Left lung (tissue), 10 donors: Measurements from ENCODE around the gene ZSCAN25. TPM values are rescaled to one million over a fixed set of nuclear protein-coding genes. Genes with fewer than 3 reads are reported as not detected.

Source experiments
- ATAC-seq: fragments of 200-7000 bp; cut with Tn5 transposase; one replicate; pipeline ENCODE4 v1.9.1; 2020; ENCODE audit warnings: moderate library complexity
- DNase-seq, 4 donors: peaks; one replicate each; pipeline ENCODE4 v3.0.0-alpha.2; 2013 to 2020
- H3K27ac ChIP-seq, 2 donors: fragments of 200-600 bp; sonication (generic) in 1 of 2; one replicate each; pipeline versions ENCODE4 v1.5.0 to v1.8.0; 2020 to 2021
- H3K27me3 ChIP-seq, 2 donors: fragments of 200-600 bp; sonication (generic) in 1 of 2; one replicate each; pipeline versions ENCODE4 v1.5.0 to v1.8.0; 2020 to 2021
- H3K36me3 ChIP-seq, 2 donors: fragments of 200-600 bp; sonication (generic) in 1 of 2; one replicate each; pipeline versions ENCODE4 v1.5.0 to v1.8.0; 2020 to 2021
- H3K4me1 ChIP-seq, 2 donors: fragments of 200-600 bp; one replicate each; pipeline ENCODE4 v1.8.0; 2021
- H3K4me3 ChIP-seq, 2 donors: fragments of 200-600 bp; sonication (generic) in 1 of 2; one replicate each; pipeline versions ENCODE4 v1.5.0 to v1.8.0; 2020 to 2021; ENCODE audit warnings: mild to moderate bottlenecking in 1 of 2
- H3K9me3 ChIP-seq, 2 donors: fragments of 200-600 bp; sonication (generic) in 1 of 2; one replicate each; pipeline versions ENCODE4 v1.5.0 to v1.8.0; 2020 to 2021
- intact Hi-C, 2 donors: fragments of 100-400 bp; cut with DNase I; formaldehyde crosslinking; loops; one replicate each; pipeline versions ENCODE4 v1.11.2 to v1.14.2; 2022
- polyA plus RNA-seq, 6 donors: library from polyadenylated mRNA; unstranded; fragments of 120-200 nt; gene quantifications; one replicate each; pipeline ENCODE4 v1.2.1, GENCODE V29; 2013; ENCODE audit not compliant: insufficient read length in 6 of 6
- total RNA-seq, 2 donors: library from RNA; stranded (reverse); fragmentation: NEBNext Ultra II Directional; extraction: Animal tissue kit (Norgen Biotek cat#: 25700); gene quantifications; one replicate each; pipeline ENCODE4 v1.2.1, GENCODE V29; 2021
- TF ChIP-seq, protein P1 (sequence below), 2 donors: fragments of 200-600 bp; sonication (generic) in 1 of 2; IDR thresholded peaks; one replicate each; pipeline versions ENCODE4 v1.5.0 to v1.8.0; 2021; ENCODE audit warnings: antibody characterized with exemption in 2 of 2
- donor health status: DM: no; HTN: yes; CAD: no.
- donor health status: DM: no; HTN: no; CAD: no.

The ZSCAN25 gene
- total and polyA plus RNA-seq, 8 donors, result 15.3 to 21.3 (median 19.2) TPM

DNA sequence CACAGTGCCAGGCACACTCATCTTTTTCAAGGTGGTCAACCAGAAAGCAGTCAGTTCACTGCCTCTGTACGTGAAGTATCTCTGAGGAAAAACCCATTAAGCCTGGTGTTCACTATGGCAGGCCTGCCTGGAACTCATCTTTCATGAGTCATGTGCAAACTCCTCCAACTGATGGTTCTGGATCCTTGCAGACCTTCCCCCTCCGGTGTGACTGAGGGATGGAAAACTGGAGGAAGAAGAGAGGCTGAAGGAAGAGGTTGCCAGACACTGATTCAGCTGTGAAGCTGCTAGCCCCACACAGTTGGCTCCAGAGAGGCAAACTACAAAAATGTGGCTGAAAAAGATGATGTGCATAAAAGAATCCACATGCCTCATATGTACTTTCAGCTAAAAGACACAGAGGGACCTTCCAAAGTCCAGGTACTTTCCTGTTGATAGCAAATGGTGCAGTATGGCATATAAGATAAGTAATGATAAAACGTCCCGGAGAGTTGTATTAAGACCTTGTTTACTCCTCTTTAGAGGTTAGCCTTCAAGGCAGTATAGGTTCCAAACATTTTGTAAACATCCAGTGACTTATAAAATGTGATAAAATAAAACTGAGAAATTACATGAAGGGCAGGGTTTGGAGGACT lies 60.4 kb downstream of the ZSCAN25 start:
- ATAC-seq, result no peak
- Histone ChIP-seq H3K9me3 (no peaks in the 10 kb centered on the region), H3K4me1 (peaks cover 0 to 3% of the 10 kb centered on the region in 2 donors), H3K27me3 (no peaks in the 10 kb centered on the region), H3K36me3 (no peaks in the 10 kb centered on the region), H3K4me3 (no peak overlapping the region), H3K27ac (no peak overlapping the region)
- TF ChIP-seq, protein P1, sequence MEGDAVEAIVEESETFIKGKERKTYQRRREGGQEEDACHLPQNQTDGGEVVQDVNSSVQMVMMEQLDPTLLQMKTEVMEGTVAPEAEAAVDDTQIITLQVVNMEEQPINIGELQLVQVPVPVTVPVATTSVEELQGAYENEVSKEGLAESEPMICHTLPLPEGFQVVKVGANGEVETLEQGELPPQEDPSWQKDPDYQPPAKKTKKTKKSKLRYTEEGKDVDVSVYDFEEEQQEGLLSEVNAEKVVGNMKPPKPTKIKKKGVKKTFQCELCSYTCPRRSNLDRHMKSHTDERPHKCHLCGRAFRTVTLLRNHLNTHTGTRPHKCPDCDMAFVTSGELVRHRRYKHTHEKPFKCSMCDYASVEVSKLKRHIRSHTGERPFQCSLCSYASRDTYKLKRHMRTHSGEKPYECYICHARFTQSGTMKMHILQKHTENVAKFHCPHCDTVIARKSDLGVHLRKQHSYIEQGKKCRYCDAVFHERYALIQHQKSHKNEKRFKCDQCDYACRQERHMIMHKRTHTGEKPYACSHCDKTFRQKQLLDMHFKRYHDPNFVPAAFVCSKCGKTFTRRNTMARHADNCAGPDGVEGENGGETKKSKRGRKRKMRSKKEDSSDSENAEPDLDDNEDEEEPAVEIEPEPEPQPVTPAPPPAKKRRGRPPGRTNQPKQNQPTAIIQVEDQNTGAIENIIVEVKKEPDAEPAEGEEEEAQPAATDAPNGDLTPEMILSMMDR (IDR thresholded peaks at IDR 0.05), result no peak
- intact Hi-C loops, result no loop called here
- no peak for DNase-seq

DNA sequence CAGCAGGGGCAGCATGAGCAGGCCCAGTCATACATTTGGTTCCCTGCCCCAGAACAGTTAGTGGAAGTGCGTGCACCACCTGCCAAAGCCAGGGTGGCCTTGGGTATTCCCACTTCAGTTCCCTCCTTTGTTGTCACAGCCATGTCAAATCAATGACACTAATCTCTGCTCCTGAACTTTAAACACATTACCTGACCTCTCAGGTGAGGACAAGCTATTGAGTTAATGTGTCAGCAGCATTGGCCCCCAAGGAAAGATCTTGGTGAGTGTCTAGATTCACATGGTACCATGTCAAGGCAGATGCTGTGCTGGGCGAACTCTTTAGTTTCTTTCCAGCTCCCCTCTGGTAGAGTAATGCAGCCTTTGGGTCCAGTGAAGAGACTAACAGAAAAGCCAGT lies 60.9 kb downstream of the ZSCAN25 start:
- Histone ChIP-seq H3K27ac (no peak overlapping the region), H3K36me3 (no peaks in the 10 kb centered on the region), H3K4me1 (peaks cover 0 to 3% of the 10 kb centered on the region in 2 donors), H3K27me3 (no peaks in the 10 kb centered on the region), H3K9me3 (no peaks in the 10 kb centered on the region), H3K4me3 (peak overlapping the region in 1 of 2 donors; percentile 3)
- intact Hi-C loops, result no loop called here
- TF ChIP-seq, protein P1 (IDR thresholded peaks at IDR 0.05), result no peak
- DNase-seq, result no peak
- no peak for ATAC-seq

DNA sequence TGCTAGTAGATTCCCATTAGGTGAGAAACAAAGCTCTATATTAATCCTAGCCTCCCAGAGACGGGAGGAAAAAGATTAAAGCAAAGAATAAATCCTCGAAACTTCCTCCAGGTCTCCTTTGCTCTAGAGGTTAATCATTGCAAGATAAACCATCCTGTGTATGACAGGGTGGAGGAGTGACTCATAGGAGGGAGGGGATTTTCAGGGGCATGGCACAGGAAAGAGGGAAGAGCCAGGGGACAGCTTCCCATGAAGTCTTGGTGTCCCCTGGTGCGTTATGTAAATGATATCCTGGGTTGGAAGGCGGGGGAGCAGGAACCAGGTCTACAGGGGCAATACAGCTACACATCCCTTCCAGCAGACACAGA lies 62.3 kb downstream of the ZSCAN25 start:
- Histone ChIP-seq H3K36me3 (no peaks in the 10 kb centered on the region), H3K4me3 (peak overlapping the region; percentile 6 to 14), H3K4me1 (peaks cover 0 to 3% of the 10 kb centered on the region in 2 donors), H3K27me3 (no peaks in the 10 kb centered on the region), H3K9me3 (no peaks in the 10 kb centered on the region), H3K27ac (no peak overlapping the region)
- peak; percentile 80 for ATAC-seq
- TF ChIP-seq, protein P1 (IDR thresholded peaks at IDR 0.05), result no peak
- peak in 2 of 4 donors; percentile 2 to 13 for DNase-seq
- intact Hi-C loops, result no loop called here

DNA sequence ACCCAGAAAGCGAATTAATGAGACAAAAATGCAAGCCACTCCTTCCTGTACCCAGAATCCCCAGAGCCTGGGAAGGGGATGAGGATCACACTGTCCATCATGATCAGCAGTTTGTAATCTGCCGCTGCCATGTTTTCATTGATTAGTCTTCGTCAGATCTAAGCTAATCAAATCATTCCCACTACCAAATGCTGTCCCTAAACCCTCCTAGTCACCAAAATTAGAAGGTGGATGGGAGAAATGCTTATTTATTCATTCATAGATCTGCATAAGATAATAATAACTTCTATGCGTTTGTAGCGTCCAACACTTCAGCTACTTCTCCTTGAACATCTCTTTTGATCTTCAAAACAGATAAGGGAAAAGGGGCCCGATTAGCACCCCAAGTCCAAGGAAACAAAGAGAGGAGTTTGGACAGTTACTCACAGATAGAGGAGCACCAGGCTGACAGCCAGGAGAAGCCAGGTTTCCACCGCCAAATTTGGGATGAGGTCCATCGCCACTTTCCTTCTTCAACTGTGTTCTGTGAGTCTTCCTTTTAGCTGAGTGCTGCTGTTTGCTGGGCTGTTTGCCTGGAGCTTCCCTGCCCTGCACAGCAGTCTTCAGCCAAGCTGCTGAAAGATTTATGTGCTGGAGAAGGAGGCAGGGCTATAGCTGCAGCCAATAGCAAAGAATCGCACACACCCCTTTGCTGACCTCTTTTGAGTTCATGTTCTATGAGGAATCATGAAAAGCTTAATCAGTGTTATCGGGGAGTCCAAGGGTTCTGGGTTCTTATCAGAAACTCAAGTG lies 62.9 kb downstream of the ZSCAN25 start, which contains the start of gene CYP3A5:
Gene CYP3A5 (minus strand): TSS at position 597 of the 792 bp plus-strand sequence. CDS start 100 bp downstream, at position 497.
- DNase-seq (peak in 2 of 4 donors; percentile 62 to 88), ATAC-seq (peak; percentile 81)
- Histone ChIP-seq H3K4me3 (peak within 1 kb of the TSS; percentile 6 to 14), H3K27ac (no peak within 1 kb of the TSS), H3K4me1 (peaks cover 0 to 3% of the 10 kb centered on the region in 2 donors), H3K9me3 (no peaks in the 10 kb centered on the region), H3K36me3 (no peaks in the 10 kb centered on the region), H3K27me3 (no peaks in the 10 kb centered on the region)
- intact Hi-C loops, result no loop called here
- TF ChIP-seq, protein P1 (IDR thresholded peaks at IDR 0.05), result no peak

Other genes with a start within 250 kb of the ZSCAN25 start
- 100 to 1,000 TPM; 280 to 311 TPM for gene ARPC1B, start 242.2 kb upstream of the ZSCAN25 start, total RNA-seq
- 10 to 100 TPM; 37.1 to 54.2 (median 46.2) TPM for gene ARPC1B, start 242.2 kb upstream of the ZSCAN25 start, polyA plus RNA-seq
- 10 to 100 TPM; 68.5 to 87.8 TPM for gene PDAP1, start 208.3 kb upstream of the ZSCAN25 start, total RNA-seq
- gene PDAP1, start 208.3 kb upstream of the ZSCAN25 start, polyA plus RNA-seq, result 100 to 1,000 TPM; 121 to 150 (median 139) TPM
- 10 to 100 TPM; 79.0 to 82.0 TPM for gene BUD31, start 208.0 kb upstream of the ZSCAN25 start, total RNA-seq
- 100 to 1,000 TPM in 1 of 6 donors, 10 to 100 TPM in 5; 87.1 to 103 (median 95.2) TPM for gene BUD31, start 208.0 kb upstream of the ZSCAN25 start, polyA plus RNA-seq
- gene PTCD1, start 178.1 kb upstream of the ZSCAN25 start, total RNA-seq, result 1 to 10 TPM; 3.5 to 4.5 TPM
- gene PTCD1, start 178.1 kb upstream of the ZSCAN25 start, polyA plus RNA-seq, result 1 to 10 TPM; 4.6 to 8.2 (median 7.4) TPM
- gene CPSF4, start 178.0 kb upstream of the ZSCAN25 start, total RNA-seq, result 10 to 100 TPM; 25.9 to 34.2 TPM
- 10 to 100 TPM; 30.7 to 43.3 (median 33.0) TPM for gene CPSF4, start 178.0 kb upstream of the ZSCAN25 start, polyA plus RNA-seq
- 100 to 1,000 TPM; 250 to 265 TPM for gene ATP5MF, start 150.8 kb upstream of the ZSCAN25 start, total RNA-seq
- 100 to 1,000 TPM; 302 to 355 (median 329) TPM for gene ATP5MF, start 150.8 kb upstream of the ZSCAN25 start, polyA plus RNA-seq
- 10 to 100 TPM in 1 of 2 donors, 1 to 10 TPM in 1; 8.5 to 11.1 TPM for gene ZNF789, start 144.1 kb upstream of the ZSCAN25 start, total RNA-seq
- 10 to 100 TPM; 47.4 to 59.5 (median 53.9) TPM for gene ZNF789, start 144.1 kb upstream of the ZSCAN25 start, polyA plus RNA-seq
- gene ZNF394, start 116.7 kb upstream of the ZSCAN25 start, total RNA-seq, result 10 to 100 TPM; 18.6 to 28.9 TPM
- gene ZNF394, start 116.7 kb upstream of the ZSCAN25 start, polyA plus RNA-seq, result 10 to 100 TPM; 14.9 to 18.0 (median 17.2) TPM
- gene ZKSCAN5, start 112.3 kb upstream of the ZSCAN25 start, total RNA-seq, result 1 to 10 TPM; 6.7 to 7.6 TPM
- 10 to 100 TPM; 15.1 to 16.2 (median 15.5) TPM for gene ZKSCAN5, start 112.3 kb upstream of the ZSCAN25 start, polyA plus RNA-seq
- gene FAM200A, start 64.8 kb upstream of the ZSCAN25 start, total RNA-seq, result 1 to 10 TPM; 4.1 to 6.4 TPM
- gene FAM200A, start 64.8 kb upstream of the ZSCAN25 start, polyA plus RNA-seq, result 10 to 100 TPM; 14.9 to 16.4 (median 15.4) TPM
- gene ZNF655, start 58.3 kb upstream of the ZSCAN25 start, total RNA-seq, result 10 to 100 TPM; 56.0 to 67.2 TPM
- 100 to 1,000 TPM in 1 of 6 donors, 10 to 100 TPM in 5; 78.1 to 107 (median 95.8) TPM for gene ZNF655, start 58.3 kb upstream of the ZSCAN25 start, polyA plus RNA-seq
- gene TMEM225B, start 18.7 kb upstream of the ZSCAN25 start, total RNA-seq, result under 1 TPM; 0.60 to 0.93 TPM
- gene TMEM225B, start 18.7 kb upstream of the ZSCAN25 start, polyA plus RNA-seq, result 1 to 10 TPM; 1.1 to 1.9 (median 1.7) TPM
- gene CYP3A5, start 63.0 kb downstream of the ZSCAN25 start, total RNA-seq, result 1 to 10 TPM; 5.7 to 6.0 TPM
- gene CYP3A5, start 63.0 kb downstream of the ZSCAN25 start, polyA plus RNA-seq, result 10 to 100 TPM; 16.2 to 29.5 (median 22.8) TPM
- gene CYP3A7, start 118.2 kb downstream of the ZSCAN25 start, total RNA-seq, result under 1 TPM; 0.37 to 0.41 TPM
- gene CYP3A7, start 118.2 kb downstream of the ZSCAN25 start, polyA plus RNA-seq, result 1 to 10 TPM in 3 of 6 donors, under 1 TPM in 3; 0.79 to 2.9 (median 0.98) TPM
- not detected for gene CYP3A4, start 167.2 kb downstream of the ZSCAN25 start, total RNA-seq
- gene CYP3A4, start 167.2 kb downstream of the ZSCAN25 start, polyA plus RNA-seq, result under 1 TPM; 0.17 to 0.39 (median 0.25) TPM
- not detected for gene CYP3A43, start 211.1 kb downstream of the ZSCAN25 start, total RNA-seq
- under 1 TPM; 0.21 to 0.53 (median 0.37) TPM for gene CYP3A43, start 211.1 kb downstream of the ZSCAN25 start, polyA plus RNA-seq